NCI-H748 (cell line): ENCODE results near the gene KIRREL3.

ENCODE experiments used
- DNase-seq: peaks from one replicate; lab custom pipeline; 2025; ENCODE audit not compliant: unreplicated experiment; lab: John Stamatoyannopoulos, UW

KIRREL3 gene

DNA sequence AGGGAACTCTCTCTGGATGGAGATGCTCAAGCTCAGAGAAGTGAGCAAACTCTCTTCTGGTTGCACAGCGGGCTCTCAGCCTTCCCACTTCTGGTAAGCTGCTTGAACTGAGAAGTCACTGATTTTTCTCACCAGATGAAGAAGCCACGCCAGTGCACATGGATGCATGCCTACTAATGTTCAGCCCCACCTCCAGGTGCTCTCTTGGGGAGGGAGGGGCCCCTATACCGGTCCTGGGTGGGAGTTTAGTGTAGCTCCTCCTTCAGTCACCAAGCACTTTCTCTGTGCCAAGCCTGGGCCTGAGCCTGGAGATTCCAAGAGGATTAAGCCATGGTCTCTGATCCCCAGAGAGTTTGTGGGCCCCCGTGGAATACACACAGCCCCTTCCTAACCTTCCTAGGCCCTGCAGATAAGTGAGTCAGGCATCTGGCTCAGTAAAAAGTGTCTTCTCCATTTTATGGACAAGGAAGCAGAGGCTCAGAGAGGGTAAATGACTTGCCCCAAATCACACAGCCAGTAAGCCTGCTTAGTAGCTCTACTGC, 502.9 kb downstream of the KIRREL3 start:
- DNase-seq, result no peak

GRCh38 chr11:126496576-126497337, 503.8 kb downstream of the KIRREL3 start:
- DNase-seq, result no peak

GRCh38 chr11:126495281-126496220, 505.0 kb downstream of the KIRREL3 start:
- DNase-seq, result no peak

DNA sequence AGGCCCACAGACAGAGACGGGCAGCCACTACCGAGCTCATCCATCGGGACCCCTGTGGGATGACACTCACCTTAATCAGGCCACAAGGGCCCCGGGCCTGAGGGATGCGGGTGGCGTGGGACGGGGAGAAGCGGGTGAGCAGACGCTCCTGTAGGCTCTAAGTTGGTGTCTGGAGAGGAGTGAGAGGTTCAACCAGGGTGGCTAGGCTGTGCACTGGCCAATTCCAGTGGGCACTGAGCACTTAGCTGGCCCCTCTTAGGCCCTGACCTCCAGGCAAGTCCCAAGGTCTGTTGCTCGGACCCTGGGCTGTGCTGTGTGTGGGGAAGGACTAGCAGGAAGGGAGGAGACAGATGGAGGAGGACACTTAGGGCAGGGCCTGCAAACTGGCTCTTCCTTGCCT, 505.7 kb downstream of the KIRREL3 start:
- DNase-seq, result no peak

DNA sequence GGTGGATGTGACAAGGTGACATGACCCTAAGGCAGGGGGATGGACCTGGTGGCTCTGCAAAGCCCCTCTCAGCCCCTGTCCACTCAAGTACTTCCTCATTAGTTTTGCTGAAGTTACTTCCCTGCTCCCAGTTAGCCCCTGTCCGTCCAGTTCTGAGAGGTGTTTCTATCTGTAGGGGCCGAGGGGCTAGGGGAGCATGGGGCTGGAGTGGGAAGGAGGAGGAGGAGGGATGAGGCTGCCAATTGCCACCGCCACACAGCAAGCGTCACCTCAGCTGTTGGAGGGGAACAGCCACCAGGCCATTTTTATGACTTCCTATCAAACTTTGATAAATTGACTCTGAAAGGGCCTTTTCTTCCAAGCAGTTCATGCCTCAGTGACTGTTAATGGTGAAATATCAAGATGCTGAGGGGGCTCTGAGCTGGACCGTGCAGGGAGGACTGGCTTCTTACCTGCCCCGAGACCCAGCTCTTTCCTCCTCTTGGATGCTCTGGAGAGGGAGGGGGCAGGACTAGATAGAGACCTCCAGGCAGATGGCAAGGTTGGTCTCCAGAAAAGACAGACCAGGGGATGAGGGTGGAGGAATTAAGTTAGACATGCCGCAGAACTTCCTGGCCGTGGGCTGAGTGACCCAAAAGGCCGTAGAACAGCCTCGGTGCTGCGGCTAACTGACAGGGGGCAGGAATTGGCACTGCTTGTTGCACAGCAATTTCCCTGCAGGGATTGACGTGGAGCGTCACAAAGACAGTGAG, 508.1 kb downstream of the KIRREL3 start:
- DNase-seq, result no peak

DNA sequence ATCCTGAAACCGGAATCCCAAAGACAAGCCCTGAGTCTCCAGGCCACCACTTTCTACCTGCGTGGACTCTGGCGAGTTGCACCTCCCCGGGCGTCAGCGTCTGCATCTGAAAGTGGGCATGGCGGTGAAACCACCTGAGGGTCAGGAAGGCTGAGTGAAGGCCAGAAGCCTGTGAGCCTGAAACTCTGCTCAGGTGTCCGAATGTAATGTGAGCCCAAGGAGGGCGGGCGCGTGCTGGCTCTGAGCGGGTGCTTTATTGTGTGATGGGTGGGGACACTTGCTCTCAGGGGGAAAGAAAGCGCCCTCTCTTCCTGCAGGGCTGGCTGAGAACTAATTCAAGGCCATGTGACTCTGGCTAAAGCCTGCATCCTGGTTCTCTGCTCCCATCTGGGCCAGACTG, 509.5 kb downstream of the KIRREL3 start:
- DNase-seq, result peak; percentile 31

GRCh38 chr11:126489836-126490660, 510.5 kb downstream of the KIRREL3 start:
- DNase-seq, result no peak

DNA sequence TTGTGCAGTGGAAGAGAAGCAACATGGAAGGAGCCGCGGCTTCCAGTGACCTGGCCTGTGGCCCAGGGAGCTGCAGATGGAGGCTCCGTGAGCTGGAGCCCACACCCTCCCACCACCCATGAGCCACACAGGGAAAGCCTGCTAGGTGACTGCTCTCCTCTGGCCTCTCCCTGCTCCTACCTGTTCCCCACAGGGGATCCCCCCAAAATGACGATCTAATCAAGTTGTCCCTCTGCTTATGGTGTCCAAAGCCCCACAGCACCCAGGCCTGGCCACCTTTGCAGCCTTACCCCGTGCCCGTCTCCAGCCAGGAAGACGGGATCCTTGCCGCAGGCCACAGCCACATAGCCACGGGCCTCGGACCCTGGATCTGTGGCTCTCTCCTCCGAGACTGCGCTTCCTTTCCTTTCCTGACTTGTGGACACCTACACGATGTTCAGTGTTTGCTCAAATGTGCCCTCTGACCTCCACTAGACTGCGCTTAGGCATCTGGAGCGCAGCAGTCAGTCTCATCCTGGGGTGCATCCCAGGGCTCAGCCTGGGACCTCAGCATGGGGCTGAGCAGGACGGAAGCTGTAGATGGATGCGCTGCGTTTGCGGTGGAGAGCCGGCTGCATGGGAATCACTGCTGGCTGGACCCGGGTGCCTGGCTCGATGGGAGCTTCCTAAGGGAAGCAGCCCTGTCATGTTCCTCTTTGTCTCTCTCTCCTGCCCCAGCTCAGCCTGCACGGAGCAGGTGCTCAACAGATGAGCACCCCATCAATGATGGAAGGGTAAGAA, 511.8 kb downstream of the KIRREL3 start:
- DNase-seq, result no peak

DNA sequence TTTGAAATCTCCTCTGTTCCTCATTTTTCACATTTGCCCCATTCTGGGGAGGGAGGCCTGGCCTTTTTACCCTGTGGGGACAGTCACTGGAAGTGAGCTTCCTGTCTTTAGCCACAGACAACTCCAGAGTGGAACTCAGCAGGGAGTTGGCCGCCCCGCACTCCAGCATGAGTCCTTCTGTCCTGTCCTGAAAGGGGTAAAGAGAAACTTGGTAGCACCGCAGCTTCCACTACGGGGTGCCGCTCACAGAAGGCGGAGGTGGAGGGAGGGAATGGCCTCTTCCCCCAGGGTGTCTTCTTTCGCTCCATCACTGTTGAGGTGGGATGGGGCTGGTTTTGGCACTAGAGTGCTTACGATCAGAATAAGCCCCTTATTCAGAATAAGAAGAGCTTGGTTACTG, 512.9 kb downstream of the KIRREL3 start:
- no peak for DNase-seq

DNA sequence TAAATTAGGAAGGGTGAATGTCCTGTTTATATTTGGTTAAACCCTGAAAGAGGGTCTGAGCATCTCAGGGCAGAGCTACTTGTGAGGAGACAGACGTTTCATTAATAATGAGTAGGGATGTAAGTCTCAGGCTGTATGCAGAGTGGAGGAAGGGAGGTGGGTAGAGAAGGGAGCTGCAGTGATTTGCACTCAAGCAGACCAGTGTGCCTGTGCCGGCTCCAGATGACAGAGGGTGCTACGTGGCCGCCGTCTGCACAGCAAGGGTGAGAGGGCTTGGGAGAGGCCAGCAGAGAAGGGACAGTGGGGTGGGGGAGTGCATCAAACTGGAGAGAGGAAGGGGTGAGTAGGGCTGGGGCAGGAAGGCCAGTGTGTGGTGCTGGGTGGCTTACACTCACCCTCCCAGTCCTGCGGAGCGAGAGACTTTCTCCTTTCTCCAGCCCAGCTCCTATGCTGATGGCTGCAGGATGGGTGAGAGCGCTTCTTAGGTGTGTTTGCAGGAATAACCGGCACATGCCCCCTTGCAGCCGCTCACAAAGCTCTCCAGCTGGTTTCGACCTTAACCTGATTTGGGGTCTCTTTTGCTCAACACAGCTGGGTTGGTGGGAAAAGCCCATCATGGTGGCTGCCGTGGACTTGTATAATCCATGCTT, 514.5 kb downstream of the KIRREL3 start:
- DNase-seq, result no peak

DNA sequence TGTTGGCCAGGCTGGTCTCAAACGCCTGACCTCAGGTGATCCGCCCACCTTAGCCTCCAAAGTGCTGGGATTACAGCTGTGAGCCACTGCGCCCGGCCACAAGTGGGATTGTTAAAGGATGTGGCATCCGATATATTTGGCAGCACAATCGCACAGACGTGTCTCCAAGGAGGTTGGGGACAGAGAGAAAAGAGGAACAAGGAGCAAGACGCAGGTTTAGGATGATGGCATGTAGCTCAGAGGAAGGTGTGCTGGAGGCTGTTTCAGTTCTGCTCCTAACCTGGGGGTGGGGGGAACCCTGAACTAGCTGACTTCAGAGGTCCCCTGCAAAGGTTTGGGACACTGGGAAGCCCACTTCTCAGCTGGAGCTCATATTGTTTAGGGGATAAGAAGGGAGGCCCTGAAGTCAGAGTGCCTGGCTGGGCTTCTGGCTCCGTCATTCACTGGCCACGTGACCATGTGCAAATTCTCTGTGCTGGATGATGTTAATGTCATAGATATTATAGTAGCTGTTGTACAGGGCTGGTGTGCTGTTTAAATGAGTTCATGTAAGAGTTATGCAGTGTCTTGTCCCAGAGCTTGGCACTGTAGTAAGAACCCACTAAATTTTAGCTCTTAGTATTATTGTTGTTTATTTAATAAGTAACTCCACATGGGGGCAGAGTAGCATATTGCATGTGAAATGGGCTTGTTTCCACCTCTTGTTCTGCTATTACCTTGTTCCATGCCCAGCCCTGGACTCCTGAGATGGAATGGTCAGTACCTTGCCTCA, 515.4 kb downstream of the KIRREL3 start:
- DNase-seq, result no peak

DNA sequence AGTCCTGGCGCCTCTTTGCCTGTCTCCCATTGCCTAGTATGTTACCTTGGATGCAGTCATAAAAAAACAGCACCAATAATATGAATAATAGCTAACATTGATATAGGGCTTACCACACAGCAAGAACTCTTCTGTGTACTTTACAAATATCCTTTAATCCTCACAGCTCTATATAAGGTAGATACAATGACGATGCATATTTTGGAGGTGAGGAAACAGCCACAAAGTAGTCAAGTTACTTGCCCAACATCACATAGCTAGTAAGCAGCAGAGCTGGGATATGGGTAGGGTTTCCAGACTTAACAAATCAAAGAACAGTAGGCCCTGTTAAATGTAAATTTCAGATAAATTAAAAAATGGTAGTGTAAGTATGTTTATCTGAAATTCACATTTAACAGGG, 516.3 kb downstream of the KIRREL3 start:
- DNase-seq, result no peak

- DNase-seq, result no peak
Observed at GRCh38 chr11:126483621-126484195, 516.9 kb downstream of the KIRREL3 start.

- no peak for DNase-seq
Observed at GRCh38 chr11:126482586-126483108, 517.9 kb downstream of the KIRREL3 start.

DNA sequence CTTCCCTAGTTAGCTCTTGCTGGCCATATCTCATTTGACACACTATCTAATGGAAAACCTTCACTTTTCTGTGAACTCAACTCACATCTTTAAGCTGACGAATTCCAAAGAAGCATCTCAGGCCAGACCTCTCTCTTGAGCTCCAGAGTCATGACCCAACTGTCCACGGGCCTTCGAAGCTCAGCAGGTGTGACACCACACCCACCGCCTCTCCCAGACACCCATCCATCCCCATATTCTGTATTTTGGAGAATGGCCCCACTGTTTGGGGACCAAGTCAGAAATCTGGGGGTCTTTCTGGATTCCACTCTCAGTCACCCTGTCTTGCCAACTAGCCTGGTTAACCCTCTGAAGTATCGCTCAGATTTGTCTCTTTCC, 519.3 kb downstream of the KIRREL3 start:
- DNase-seq, result no peak

DNA sequence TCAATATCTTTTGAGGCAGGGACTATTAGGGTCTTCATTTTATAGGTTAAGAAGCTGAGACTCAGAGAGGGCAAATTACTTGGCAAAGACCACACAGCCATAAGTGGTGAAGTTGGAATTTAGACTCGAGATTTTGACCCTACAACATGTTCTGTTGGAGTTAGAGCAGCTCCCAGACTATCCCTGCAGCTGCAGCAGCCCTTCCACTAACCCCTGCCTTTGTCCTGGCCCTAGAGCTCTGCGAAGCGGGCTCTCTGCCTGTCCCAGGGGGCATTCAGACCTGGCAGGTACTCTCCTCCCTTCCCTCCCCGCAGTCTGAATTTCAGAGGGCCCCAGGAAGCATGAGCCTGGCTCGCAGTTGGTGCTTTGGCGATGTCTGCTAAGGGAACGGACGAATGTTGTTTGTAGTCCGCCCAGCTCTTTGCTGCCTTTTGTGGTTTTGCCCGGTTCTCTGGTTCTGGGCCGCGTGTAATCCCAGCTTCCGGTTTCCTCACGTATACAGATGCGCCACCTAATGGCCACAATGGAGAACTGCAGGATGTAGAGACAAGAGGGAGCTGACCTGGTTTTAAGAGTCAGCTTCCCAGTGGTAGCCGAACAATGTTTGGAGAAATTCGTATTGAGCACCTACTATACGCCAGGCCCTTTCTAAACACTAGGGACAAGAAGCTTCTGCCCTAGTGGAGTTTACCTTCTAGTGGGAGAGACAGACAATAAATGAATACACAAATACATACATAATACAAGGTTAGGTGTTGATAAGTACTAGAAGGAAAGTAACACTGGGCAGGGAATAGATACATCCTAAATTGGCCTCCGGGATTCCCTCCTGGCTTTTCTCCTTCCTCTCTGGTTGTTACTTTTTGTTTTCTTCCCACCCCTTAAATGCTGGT, 519.9 kb downstream of the KIRREL3 start:
- peak; percentile 81 for DNase-seq

- no peak for DNase-seq
Observed at GRCh38 chr11:126480015-126480409, 520.6 kb downstream of the KIRREL3 start.
